ENCODE results near the gene CCDC187. TPM values are rescaled to one million over a fixed set of nuclear protein-coding genes. Genes with fewer than 3 reads are reported as not detected.

CCDC187 gene
- total RNA-seq, 1 experiment from 2014 or later: not detected

- Histone ChIP-seq H3K27me3 (replicated peaks; ENCODE audit: insufficient read depth, low read depth, low read length, poor library complexity) (no peaks in the 10 kb centered on the region), H3K4me3 (ENCODE audit: low read depth, low read length, poor library complexity, severe bottlenecking) (no peak overlapping the region), H3K9me3 (ENCODE audit: low read depth, low read length, poor library complexity, severe bottlenecking) (peaks cover 15% of the 10 kb centered on the region), H3K36me3 (ENCODE audit: insufficient read depth, low read length, poor library complexity, severe bottlenecking) (no peaks in the 10 kb centered on the region), H3K27ac (ENCODE audit: low read depth, low read length, poor library complexity, severe bottlenecking) (no peak overlapping the region), H3K4me1 (ENCODE audit: insufficient read depth, low read length, poor library complexity, severe bottlenecking) (no peaks in the 10 kb centered on the region)
- no TSS peak for BruUV-seq (replicated peaks)
- ChIA-PET POLR2A (ENCODE audit: low non-redundant PET) (no interaction called here), CTCF (interaction anchor here (0.7 kb wide), 1 partner anchor 45 kb away, joined by 3 read pairs; no protein-coding TSS in a partner anchor)
- intact Hi-C loops (cut with micrococcal nuclease; ENCODE audit: unreplicated experiment): no loop called here
- DNase-seq (ENCODE audit: low spot score): no peak
- no peak for TF ChIP-seq EZH2 (IDR thresholded peaks at IDR 0.05; ENCODE audit: borderline replicate concordance, low read depth, low read length, poor library complexity, severe bottlenecking)
- TF ChIP-seq CTCF (conservative IDR thresholded peaks at IDR 0.05; ENCODE audit: low read depth, low read length): no peak
These were observed 14.3 kb upstream of the CCDC187 start for GRCh38 chr9:136318111-136318775.

GRCh38 chr9:136317695-136318094, 13.8 kb upstream of the CCDC187 start:
- intact Hi-C loops (cut with micrococcal nuclease; ENCODE audit: unreplicated experiment): no loop called here
- no TSS peak for BruUV-seq (replicated peaks)
- H3K9me3 ChIP-seq (ENCODE audit: low read depth, low read length, poor library complexity, severe bottlenecking): peaks cover 15% of the 10 kb centered on the region
- CTCF ChIA-PET: interaction anchor here (0.7 kb wide), 1 partner anchor 45 kb away, joined by 3 read pairs; no protein-coding TSS in a partner anchor
- TF ChIP-seq EZH2 (IDR thresholded peaks at IDR 0.05; ENCODE audit: borderline replicate concordance, low read depth, low read length, poor library complexity, severe bottlenecking): no peak
- no peak for TF ChIP-seq CTCF (conservative IDR thresholded peaks at IDR 0.05; ENCODE audit: low read depth, low read length)
- no peaks in the 10 kb centered on the region for H3K36me3 ChIP-seq (ENCODE audit: insufficient read depth, low read length, poor library complexity, severe bottlenecking)
- H3K4me3 ChIP-seq (ENCODE audit: low read depth, low read length, poor library complexity, severe bottlenecking): no peak overlapping the region
- H3K27me3 ChIP-seq (replicated peaks; ENCODE audit: insufficient read depth, low read depth, low read length, poor library complexity): no peaks in the 10 kb centered on the region
- POLR2A ChIA-PET (ENCODE audit: low non-redundant PET): no interaction called here
- H3K4me1 ChIP-seq (ENCODE audit: insufficient read depth, low read length, poor library complexity, severe bottlenecking): no peaks in the 10 kb centered on the region
- H3K27ac ChIP-seq (ENCODE audit: low read depth, low read length, poor library complexity, severe bottlenecking): no peak overlapping the region
- no peak for DNase-seq (ENCODE audit: low spot score)

- POLR2A ChIA-PET (ENCODE audit: low non-redundant PET): no interaction called here
- no peak for DNase-seq (ENCODE audit: low spot score)
- BruUV-seq (replicated peaks): no TSS peak
- Histone ChIP-seq H3K4me3 (ENCODE audit: low read depth, low read length, poor library complexity, severe bottlenecking) (no peak overlapping the region), H3K27me3 (replicated peaks; ENCODE audit: insufficient read depth, low read depth, low read length, poor library complexity) (no peaks in the 10 kb centered on the region), H3K27ac (ENCODE audit: low read depth, low read length, poor library complexity, severe bottlenecking) (no peak overlapping the region), H3K4me1 (ENCODE audit: insufficient read depth, low read length, poor library complexity, severe bottlenecking) (no peaks in the 10 kb centered on the region), H3K36me3 (ENCODE audit: insufficient read depth, low read length, poor library complexity, severe bottlenecking) (no peaks in the 10 kb centered on the region), H3K9me3 (ENCODE audit: low read depth, low read length, poor library complexity, severe bottlenecking) (peaks cover 15% of the 10 kb centered on the region)
- intact Hi-C loops (cut with micrococcal nuclease; ENCODE audit: unreplicated experiment): no loop called here
- CTCF ChIA-PET: no interaction called here
- TF ChIP-seq CTCF (conservative IDR thresholded peaks at IDR 0.05; ENCODE audit: low read depth, low read length) (no peak), EZH2 (IDR thresholded peaks at IDR 0.05; ENCODE audit: borderline replicate concordance, low read depth, low read length, poor library complexity, severe bottlenecking) (no peak)
These were observed 13.2 kb upstream of the CCDC187 start for GRCh38 chr9:136316896-136317676.
